ENCODE data around the gene PLPP6. TPM values are rescaled to one million over a fixed set of nuclear protein-coding genes. Genes with fewer than 3 reads are reported as not detected.
"Not testable (repeated sequence)": the region's sequence is repeated elsewhere in the genome, so short reads cannot be mapped to it uniquely, and the experiment has no call there.

PLPP6 gene
- polyA plus RNA-seq, 1 donor from 2014 or later = 26.3 TPM

DNA sequence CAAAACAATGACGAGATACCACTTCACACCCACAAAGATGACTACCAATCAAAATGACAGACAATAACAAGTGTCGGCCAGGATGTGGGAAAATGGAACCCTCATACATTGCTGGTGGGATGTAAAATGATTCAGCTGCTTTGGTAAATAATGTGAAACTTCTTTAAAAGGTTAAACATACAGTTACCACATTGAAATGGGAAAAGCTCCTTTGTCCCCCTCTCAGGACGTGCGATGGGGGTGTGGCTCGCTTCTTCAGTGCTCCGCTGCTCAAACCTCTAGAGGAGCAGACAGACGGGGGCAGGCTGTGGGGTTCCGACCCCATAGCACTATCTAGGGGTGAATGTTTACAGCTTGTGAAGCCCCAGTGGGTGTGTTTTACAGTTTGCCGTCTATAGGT, 8.0 kb upstream of the PLPP6 start:
- Histone ChIP-seq H3K4me2 (ENCODE audit: low read length) (no peak overlapping the region), H3K9ac (ENCODE audit: low read length) (no peak overlapping the region), H3K9me3 (ENCODE audit: low read length) (no peaks in the 10 kb centered on the region), H3K9me2 (ENCODE audit: insufficient read depth, low read length) (no peaks in the 10 kb centered on the region), H3K4me3 (ENCODE audit: low read length) (no peak overlapping the region), H2AFZ (ENCODE audit: low read depth, low read length) (no peak overlapping the region), H3K79me2 (replicated peaks; ENCODE audit: insufficient read depth, low read length) (no peaks in the 10 kb centered on the region), H3K36me3 (ENCODE audit: insufficient read depth, low read length) (no peaks in the 10 kb centered on the region), H3K27me3 (ENCODE audit: insufficient read depth, low read depth, low read length) (no peaks in the 10 kb centered on the region), H3F3A (ENCODE audit: insufficient read depth, low read length, poor library complexity, severe bottlenecking) (no peaks in the 10 kb centered on the region), H4K20me1 (ENCODE audit: insufficient read depth) (no peaks in the 10 kb centered on the region), H3K27ac (ENCODE audit: low read length) (no peak overlapping the region)
- TF ChIP-seq TAF1 (IDR thresholded peaks at IDR 0.05; ENCODE audit: low read depth) (no peak), RAD21 (conservative IDR thresholded peaks at IDR 0.05) (no peak), MXI1 (conservative IDR thresholded peaks at IDR 0.05; ENCODE audit: poor library complexity, severe bottlenecking) (no peak), POLR2AphosphoS5 (IDR thresholded peaks at IDR 0.05) (no peak), EP300 (conservative IDR thresholded peaks at IDR 0.05; ENCODE audit: poor library complexity, severe bottlenecking) (no peak), SMC3 (conservative IDR thresholded peaks at IDR 0.05; ENCODE audit: poor library complexity) (no peak), EZH2 (IDR thresholded peaks at IDR 0.05; ENCODE audit: borderline replicate concordance, insufficient read depth, low read length, poor library complexity, severe bottlenecking) (no peak)
- TF ChIP-seq, protein P1, sequence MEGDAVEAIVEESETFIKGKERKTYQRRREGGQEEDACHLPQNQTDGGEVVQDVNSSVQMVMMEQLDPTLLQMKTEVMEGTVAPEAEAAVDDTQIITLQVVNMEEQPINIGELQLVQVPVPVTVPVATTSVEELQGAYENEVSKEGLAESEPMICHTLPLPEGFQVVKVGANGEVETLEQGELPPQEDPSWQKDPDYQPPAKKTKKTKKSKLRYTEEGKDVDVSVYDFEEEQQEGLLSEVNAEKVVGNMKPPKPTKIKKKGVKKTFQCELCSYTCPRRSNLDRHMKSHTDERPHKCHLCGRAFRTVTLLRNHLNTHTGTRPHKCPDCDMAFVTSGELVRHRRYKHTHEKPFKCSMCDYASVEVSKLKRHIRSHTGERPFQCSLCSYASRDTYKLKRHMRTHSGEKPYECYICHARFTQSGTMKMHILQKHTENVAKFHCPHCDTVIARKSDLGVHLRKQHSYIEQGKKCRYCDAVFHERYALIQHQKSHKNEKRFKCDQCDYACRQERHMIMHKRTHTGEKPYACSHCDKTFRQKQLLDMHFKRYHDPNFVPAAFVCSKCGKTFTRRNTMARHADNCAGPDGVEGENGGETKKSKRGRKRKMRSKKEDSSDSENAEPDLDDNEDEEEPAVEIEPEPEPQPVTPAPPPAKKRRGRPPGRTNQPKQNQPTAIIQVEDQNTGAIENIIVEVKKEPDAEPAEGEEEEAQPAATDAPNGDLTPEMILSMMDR (IDR thresholded peaks at IDR 0.05; ENCODE audit: poor library complexity, severe bottlenecking) = no peak
- TF ChIP-seq, protein P2, sequence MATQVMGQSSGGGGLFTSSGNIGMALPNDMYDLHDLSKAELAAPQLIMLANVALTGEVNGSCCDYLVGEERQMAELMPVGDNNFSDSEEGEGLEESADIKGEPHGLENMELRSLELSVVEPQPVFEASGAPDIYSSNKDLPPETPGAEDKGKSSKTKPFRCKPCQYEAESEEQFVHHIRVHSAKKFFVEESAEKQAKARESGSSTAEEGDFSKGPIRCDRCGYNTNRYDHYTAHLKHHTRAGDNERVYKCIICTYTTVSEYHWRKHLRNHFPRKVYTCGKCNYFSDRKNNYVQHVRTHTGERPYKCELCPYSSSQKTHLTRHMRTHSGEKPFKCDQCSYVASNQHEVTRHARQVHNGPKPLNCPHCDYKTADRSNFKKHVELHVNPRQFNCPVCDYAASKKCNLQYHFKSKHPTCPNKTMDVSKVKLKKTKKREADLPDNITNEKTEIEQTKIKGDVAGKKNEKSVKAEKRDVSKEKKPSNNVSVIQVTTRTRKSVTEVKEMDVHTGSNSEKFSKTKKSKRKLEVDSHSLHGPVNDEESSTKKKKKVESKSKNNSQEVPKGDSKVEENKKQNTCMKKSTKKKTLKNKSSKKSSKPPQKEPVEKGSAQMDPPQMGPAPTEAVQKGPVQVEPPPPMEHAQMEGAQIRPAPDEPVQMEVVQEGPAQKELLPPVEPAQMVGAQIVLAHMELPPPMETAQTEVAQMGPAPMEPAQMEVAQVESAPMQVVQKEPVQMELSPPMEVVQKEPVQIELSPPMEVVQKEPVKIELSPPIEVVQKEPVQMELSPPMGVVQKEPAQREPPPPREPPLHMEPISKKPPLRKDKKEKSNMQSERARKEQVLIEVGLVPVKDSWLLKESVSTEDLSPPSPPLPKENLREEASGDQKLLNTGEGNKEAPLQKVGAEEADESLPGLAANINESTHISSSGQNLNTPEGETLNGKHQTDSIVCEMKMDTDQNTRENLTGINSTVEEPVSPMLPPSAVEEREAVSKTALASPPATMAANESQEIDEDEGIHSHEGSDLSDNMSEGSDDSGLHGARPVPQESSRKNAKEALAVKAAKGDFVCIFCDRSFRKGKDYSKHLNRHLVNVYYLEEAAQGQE (IDR thresholded peaks at IDR 0.05; ENCODE audit: borderline replicate concordance) = no peak

DNA sequence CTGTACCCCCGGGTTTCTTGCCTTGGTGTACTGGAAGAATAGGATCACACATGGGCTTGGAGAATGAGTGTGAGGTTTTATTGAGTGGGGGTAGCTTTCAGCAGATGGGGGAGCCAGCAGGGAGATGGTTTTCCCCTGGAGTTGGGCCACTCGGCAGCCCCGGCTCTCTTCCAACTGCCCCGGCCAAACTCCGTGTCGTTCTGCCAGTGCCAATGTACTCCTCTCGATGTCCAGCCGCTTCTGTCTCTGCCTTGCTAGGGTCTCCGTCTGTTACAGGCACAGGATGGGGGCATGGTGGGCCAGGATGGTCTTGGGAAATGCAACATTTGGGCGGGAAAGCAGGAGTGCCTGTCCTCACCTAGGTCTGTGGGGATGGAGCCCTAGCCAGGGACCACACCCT, 7.6 kb upstream of the PLPP6 start:
- no peak overlapping the region for H3K9ac ChIP-seq (ENCODE audit: low read length)
- H2AFZ ChIP-seq (ENCODE audit: low read depth, low read length) = no peak overlapping the region
- H3K9me3 ChIP-seq (ENCODE audit: low read length) = no peaks in the 10 kb centered on the region
- H3K9me2 ChIP-seq (ENCODE audit: insufficient read depth, low read length) = no peaks in the 10 kb centered on the region
- TF ChIP-seq MXI1 (conservative IDR thresholded peaks at IDR 0.05; ENCODE audit: poor library complexity, severe bottlenecking) (no peak), SMC3 (conservative IDR thresholded peaks at IDR 0.05; ENCODE audit: poor library complexity) (no peak)
- no peak overlapping the region for H3K4me3 ChIP-seq (ENCODE audit: low read length)
- no peaks in the 10 kb centered on the region for H3K79me2 ChIP-seq (replicated peaks; ENCODE audit: insufficient read depth, low read length)
- H3K27me3 ChIP-seq (ENCODE audit: insufficient read depth, low read depth, low read length) = no peaks in the 10 kb centered on the region
- no peak overlapping the region for H3K4me2 ChIP-seq (ENCODE audit: low read length)
- H3K27ac ChIP-seq (ENCODE audit: low read length) = no peak overlapping the region
- H3F3A ChIP-seq (ENCODE audit: insufficient read depth, low read length, poor library complexity, severe bottlenecking) = no peaks in the 10 kb centered on the region
- no peaks in the 10 kb centered on the region for H3K36me3 ChIP-seq (ENCODE audit: insufficient read depth, low read length)
- no peaks in the 10 kb centered on the region for H4K20me1 ChIP-seq (ENCODE audit: insufficient read depth)

DNA sequence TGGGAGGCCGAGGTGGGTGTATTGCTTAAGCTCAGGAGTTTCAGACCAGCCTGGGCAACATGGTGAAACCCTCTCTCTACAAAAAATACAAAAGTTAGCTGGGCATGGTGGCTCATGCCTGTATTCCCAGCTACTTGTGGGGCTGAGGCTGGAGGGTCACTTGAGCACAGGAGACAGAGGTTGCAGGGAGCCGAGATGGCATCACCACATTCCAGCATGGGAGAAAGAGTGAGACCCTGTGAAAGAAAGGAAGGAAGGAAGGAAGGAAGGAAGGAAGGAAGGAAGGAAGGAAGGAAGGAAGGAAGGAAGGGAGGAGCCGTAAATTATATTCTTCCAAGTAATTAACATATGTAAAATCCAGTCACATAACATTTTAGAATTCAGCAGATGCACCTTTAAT, 5.9 kb upstream of the PLPP6 start:
- H3K27ac ChIP-seq (ENCODE audit: low read length); H3K9ac ChIP-seq (ENCODE audit: low read length); H3K27me3 ChIP-seq (ENCODE audit: insufficient read depth, low read depth, low read length); H3K79me2 ChIP-seq (replicated peaks; ENCODE audit: insufficient read depth, low read length); H2AFZ ChIP-seq (ENCODE audit: low read depth, low read length); H4K20me1 ChIP-seq (ENCODE audit: insufficient read depth); H3K4me3 ChIP-seq (ENCODE audit: low read length); H3K9me2 ChIP-seq (ENCODE audit: insufficient read depth, low read length); H3K36me3 ChIP-seq (ENCODE audit: insufficient read depth, low read length); H3K9me3 ChIP-seq (ENCODE audit: low read length); H3F3A ChIP-seq (ENCODE audit: insufficient read depth, low read length, poor library complexity, severe bottlenecking); H3K4me2 ChIP-seq (ENCODE audit: low read length): not testable (repeated sequence)
